ENCODE data around the gene LYPD6B.

Gene LYPD6B

DNA sequence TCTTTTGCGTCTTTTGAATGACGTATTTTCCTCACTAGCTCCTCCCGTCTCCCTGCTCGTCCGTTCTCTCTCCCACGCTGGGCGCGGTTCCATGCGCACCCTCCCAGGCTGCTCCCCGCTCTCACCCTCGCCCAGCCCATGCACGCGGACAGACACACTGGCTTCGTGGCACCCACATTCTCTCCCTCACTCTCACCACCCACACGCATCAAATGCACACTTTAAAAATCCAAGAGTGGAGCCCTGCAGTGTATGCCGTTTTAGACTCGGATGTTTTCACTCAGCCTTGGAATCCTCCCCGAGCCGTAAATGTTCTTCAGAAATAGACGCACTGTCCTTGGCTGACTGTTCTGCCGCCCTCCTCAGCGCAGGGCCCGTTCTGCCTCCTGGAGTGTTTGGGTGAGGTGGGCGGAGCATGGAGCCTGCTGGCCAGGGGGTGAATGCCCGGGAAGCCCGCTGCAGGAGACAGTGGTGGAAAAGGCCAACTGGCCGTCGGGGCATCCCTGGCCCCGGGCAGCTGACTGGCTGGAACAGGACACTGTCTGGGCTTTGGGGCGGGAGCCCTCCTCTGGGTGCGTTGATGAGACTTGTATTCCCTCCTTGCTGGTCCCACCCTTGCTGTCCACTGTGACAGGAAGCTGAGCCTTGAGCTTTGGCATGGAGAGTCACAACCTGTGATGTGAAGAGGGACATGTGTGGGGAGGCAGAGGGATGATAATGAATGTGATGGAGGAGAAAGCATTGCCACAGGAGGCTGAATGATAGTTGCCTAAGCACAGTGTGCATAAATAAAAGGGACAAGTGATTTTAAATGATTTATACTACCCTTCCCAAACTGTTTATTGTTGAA is 35.4 kb upstream of the LYPD6B start:
- H3K36me3 Mint-ChIP-seq (ENCODE audit: low read depth) = peaks cover 11% of the 10 kb centered on the region
- H3K27me3 Mint-ChIP-seq (ENCODE audit: low read depth) = no peaks in the 10 kb centered on the region
- peaks cover 1% of the 10 kb centered on the region for H3K4me1 Mint-ChIP-seq (ENCODE audit: low read depth)
- no peak overlapping the region for H3K27ac Mint-ChIP-seq
- no peak overlapping the region for H3K4me3 Mint-ChIP-seq
- H3K9me3 Mint-ChIP-seq = no peaks in the 10 kb centered on the region

DNA sequence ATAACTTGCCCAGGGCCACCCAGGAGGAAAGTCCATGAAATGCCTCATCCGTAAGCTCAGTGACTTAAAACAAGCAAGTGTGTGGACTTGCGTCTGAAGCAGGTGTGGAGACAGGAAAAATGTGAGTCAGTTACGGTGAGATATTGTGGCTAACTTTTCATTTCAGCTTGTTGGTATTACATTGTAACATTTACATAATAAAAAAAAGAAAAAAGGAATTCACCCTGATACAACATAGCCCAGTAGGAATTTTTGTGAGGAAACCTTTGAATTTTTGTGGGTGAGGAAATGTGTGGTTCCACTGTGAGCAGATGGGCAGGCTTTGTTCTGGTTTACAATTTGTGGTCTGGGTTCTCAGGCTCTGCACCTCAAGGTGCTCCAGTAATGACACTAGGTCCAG is 33.7 kb upstream of the LYPD6B start:
- Mint-ChIP-seq H3K27me3 (ENCODE audit: low read depth) (no peaks in the 10 kb centered on the region), H3K9me3 (no peaks in the 10 kb centered on the region), H3K4me1 (ENCODE audit: low read depth) (no peaks in the 10 kb centered on the region), H3K27ac (no peak overlapping the region), H3K36me3 (ENCODE audit: low read depth) (peaks cover 9% of the 10 kb centered on the region), H3K4me3 (no peak overlapping the region)

DNA sequence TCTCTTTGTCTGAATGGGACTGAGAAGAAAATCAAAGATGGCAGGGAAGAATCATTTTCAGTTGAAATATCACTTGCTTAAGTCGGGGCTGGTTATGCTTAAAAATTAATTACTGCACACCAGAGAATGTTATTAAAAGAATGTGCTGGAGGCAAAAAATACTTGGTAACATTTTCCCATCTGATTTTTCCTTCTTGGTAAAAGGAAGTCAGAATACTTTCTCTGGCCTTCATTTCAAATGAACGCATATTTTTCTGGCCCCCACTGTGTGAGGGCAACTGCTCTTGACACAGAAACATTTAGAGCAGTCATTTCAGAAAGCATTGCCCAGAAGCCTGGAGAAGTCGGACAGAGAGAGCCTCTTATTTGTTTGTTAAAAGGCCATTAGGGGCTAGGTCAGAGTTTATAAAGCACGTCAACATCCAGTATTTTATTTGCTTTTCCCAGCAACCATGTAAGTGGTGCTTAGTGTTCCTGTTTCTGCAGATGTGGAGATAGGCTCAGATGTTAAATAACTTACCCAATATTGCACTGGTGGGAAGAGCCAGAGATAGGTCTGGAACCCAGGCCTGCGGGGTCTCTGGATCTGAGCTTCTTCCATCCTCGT is 32.9 kb upstream of the LYPD6B start:
- Mint-ChIP-seq H3K4me3 (no peak overlapping the region), H3K9me3 (no peaks in the 10 kb centered on the region), H3K27me3 (ENCODE audit: low read depth) (no peaks in the 10 kb centered on the region), H3K36me3 (ENCODE audit: low read depth) (peaks cover 9% of the 10 kb centered on the region), H3K27ac (no peak overlapping the region), H3K4me1 (ENCODE audit: low read depth) (no peaks in the 10 kb centered on the region)

DNA sequence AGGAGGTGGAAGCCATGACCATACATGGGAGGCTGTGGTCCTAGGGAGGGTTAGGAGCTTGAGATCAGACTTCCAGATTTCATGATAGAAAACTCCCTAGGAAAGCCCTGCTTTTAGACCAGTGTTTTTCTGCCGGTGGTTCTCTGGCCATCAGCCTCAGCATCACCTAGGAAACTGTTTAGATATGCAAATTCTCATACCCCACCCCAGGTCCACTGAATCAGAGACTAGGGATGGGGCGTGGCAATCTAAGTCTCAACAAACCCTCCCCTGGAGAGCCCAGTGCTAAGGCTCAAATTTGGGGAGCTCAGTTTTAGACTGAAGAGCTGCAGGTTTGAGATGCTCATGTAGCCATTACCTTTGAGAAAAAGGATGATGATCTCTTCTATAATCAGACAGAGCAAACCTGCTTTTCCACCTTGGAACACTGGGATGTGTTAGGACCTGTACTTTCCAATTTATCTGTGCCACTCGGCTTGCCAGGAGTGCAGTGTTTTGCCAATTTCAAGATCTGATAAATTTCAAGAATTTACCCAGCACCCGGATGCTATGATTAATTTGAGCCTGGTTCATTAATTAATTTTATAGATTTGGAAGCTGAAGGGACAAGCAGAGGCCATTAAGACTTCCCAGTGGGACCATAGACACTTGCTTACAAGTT is 31.5 kb upstream of the LYPD6B start:
- Mint-ChIP-seq H3K27ac (no peak overlapping the region), H3K4me3 (no peak overlapping the region), H3K9me3 (no peaks in the 10 kb centered on the region), H3K36me3 (ENCODE audit: low read depth) (peaks cover 8% of the 10 kb centered on the region), H3K4me1 (ENCODE audit: low read depth) (no peaks in the 10 kb centered on the region), H3K27me3 (ENCODE audit: low read depth) (no peaks in the 10 kb centered on the region)

DNA sequence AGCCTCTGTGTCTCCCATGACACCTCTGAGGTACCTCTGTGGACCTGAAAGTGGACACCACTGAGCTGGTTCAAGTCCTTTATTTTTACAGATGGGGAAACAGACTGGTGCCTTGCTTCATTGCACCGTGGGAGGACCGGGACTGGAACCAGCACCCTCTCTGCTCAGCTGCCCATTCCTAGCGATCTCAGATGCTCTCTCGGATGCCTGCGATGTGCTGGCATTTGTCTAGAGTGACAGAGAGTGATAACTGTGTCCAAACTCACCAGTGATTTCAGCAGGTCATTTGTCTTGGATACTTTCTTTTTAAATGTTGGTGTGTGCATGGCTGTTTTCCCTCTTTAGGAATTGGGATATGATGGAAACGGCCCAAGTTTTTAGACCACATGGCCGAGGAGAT is 30.1 kb upstream of the LYPD6B start:
- Mint-ChIP-seq H3K27ac (no peak overlapping the region), H3K9me3 (no peaks in the 10 kb centered on the region), H3K4me1 (ENCODE audit: low read depth) (no peaks in the 10 kb centered on the region), H3K27me3 (ENCODE audit: low read depth) (no peaks in the 10 kb centered on the region), H3K4me3 (no peak overlapping the region), H3K36me3 (ENCODE audit: low read depth) (peaks cover 6% of the 10 kb centered on the region)

DNA sequence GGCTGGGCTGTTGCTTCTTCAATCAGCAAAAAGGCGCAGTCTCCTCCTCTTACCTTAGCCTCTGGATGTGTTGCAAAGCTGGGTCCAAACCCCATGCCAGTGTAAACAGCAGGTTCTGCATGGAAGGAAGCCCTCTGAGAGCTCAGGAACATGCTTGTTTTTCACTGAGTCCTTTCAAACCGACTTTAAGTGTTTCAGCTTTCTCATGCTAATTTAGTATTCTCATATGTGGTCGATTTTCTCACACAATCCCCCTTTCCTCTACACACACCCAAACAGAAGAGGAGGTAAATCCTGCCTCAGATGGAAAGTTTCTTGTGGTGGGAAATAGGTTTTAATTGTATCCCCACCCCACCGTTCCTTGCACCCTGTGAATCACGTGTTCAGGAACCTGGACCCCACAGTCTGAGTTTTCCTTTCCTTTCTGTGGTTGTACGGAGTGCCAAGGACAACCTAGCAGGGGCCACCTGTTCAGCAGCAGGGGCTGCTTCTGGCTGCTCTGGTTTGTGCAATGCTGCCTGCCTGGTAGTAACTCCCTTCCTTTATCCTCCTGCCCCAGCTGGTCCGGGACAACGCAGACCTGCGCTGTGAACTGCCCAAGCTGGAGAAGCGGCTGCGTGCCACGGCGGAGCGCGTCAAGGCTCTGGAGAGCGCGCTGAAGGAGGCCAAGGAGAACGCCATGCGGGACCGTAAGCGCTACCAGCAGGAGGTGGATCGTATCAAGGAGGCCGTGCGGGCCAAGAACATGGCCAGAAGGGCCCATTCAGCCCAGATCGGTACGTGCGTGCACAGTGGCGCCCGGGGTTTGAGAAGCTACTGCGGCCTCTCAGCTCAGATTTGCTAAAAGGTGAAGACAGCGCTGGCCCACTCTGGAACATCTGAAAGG is 28.7 kb upstream of the LYPD6B start:
- no peaks in the 10 kb centered on the region for H3K27me3 Mint-ChIP-seq (ENCODE audit: low read depth)
- H3K36me3 Mint-ChIP-seq (ENCODE audit: low read depth) = peaks cover 6% of the 10 kb centered on the region
- H3K4me1 Mint-ChIP-seq (ENCODE audit: low read depth) = no peaks in the 10 kb centered on the region
- H3K9me3 Mint-ChIP-seq = no peaks in the 10 kb centered on the region
- H3K4me3 Mint-ChIP-seq = no peak overlapping the region
- no peak overlapping the region for H3K27ac Mint-ChIP-seq

DNA sequence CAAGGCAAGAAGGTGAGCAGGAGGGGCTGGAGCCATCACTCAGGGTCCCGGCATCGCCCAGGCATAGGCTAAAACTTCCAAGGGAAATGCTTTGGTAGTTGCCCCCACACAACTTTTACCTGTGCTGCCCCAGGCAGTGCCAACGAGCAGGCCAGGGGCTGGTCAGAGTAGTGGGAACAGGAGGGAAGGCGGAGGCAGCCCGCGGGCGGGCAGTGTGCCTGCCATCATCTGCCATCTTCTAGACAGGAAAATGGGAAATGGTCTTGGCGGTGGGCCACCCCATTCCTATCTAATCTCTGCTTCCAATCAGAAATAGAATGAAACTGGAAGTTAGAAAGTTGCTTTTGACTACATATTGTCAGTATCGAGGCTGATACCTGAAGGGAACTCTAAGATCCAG is 26.0 kb upstream of the LYPD6B start:
- no peaks in the 10 kb centered on the region for H3K27me3 Mint-ChIP-seq (ENCODE audit: low read depth)
- H3K36me3 Mint-ChIP-seq (ENCODE audit: low read depth) = peaks cover 6% of the 10 kb centered on the region
- H3K27ac Mint-ChIP-seq = no peak overlapping the region
- H3K4me3 Mint-ChIP-seq = no peak overlapping the region
- H3K4me1 Mint-ChIP-seq (ENCODE audit: low read depth) = peaks cover 7% of the 10 kb centered on the region
- H3K9me3 Mint-ChIP-seq = no peaks in the 10 kb centered on the region

DNA sequence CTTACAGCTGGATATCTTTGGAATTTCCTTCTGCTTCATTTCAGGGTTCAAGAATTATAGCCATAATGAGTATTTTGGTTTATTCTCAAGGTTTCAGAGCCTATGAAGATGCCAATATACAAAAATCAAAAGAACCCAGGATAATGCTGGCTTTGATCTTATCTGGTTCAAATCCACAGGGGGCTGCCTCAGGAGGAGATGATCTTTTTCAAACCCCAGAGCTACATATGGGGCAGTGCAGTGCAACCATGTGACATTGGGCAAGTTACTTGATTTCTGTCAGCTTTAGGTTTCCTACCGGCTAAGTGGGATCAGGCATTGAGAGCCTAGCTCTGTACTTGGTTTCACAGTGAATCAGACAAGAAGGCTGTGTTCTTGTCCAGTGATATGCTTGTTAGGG is 23.0 kb upstream of the LYPD6B start:
- H3K27ac Mint-ChIP-seq = no peak overlapping the region
- peaks cover 6% of the 10 kb centered on the region for H3K36me3 Mint-ChIP-seq (ENCODE audit: low read depth)
- no peak overlapping the region for H3K4me3 Mint-ChIP-seq
- peaks cover 7% of the 10 kb centered on the region for H3K4me1 Mint-ChIP-seq (ENCODE audit: low read depth)
- H3K9me3 Mint-ChIP-seq = no peaks in the 10 kb centered on the region
- H3K27me3 Mint-ChIP-seq (ENCODE audit: low read depth) = no peaks in the 10 kb centered on the region

DNA sequence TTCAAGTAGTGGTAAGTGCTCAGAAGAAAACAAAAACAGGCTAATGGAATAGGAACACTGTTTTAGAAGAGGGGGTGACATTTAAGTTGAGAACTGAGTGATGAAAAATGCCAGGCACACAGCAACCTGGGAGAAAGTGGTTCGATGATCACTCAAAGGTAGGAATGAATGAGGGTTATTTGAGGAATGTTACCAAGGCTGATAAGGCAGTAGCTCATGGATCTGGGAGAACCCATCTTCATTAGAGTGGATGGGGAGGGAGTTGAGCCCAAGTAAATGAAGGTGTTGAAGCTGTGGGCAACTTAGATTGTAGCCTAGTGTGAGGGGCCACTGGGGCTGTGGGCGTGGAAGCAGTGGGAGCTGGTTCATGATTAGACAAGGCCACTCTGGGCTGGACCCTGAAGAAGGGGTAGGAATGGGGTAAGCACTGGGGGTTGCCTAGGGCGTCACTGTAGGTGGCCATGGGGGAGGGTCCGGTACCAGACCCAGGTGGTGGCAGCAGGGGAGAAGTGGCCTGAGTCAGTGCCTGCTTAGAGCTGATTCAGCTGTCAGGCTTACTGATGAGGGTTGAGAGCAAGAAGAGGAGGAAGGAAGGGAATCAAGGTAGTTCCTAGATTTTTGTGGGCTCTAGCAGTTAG is 22.5 kb upstream of the LYPD6B start:
- Mint-ChIP-seq H3K27ac (no peak overlapping the region), H3K4me1 (ENCODE audit: low read depth) (peaks cover 7% of the 10 kb centered on the region), H3K27me3 (ENCODE audit: low read depth) (no peaks in the 10 kb centered on the region), H3K4me3 (no peak overlapping the region), H3K36me3 (ENCODE audit: low read depth) (peaks cover 6% of the 10 kb centered on the region), H3K9me3 (no peaks in the 10 kb centered on the region)

DNA sequence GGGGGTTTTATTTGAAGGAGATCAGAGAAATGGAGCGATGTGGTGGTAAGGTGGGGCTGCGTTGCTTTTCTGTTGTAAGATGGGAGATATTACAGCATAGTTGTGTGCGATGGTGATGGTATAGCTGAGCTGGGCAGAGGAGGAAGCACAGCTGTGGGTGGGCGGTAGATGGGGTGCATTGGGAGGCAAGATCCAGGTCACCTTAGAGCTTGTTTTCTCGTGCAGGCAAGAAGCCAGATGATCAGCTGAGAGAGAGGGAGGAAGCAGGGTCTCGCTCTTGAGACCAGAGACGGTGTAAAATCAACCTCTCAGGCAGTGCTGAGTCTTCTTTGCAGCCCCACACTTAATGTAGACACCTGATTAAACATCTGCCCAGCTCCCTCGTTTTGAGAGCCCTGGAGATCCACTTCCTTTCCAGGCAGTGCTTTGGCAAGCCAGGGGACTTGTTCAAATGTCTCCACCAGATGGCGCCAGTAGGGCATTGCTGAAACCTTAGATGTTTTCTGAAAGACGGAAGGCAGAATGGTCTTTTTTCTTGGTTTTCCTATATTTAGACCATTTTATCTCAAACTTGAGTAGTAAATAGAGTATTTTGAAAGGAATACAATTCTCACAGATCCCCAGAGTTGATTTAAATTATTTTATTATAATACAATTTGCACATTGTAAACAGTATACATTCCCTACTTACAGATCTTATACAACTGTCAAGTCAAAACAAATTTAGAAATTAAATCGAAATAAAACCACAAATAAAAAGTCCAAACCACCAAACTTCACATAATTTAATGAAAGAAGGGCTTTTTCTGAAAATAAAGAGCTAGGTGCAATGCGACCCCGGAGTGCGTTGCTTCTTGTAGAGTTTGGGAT is 21.1 kb upstream of the LYPD6B start:
- Mint-ChIP-seq H3K9me3 (no peaks in the 10 kb centered on the region), H3K36me3 (ENCODE audit: low read depth) (no peaks in the 10 kb centered on the region), H3K27me3 (ENCODE audit: low read depth) (no peaks in the 10 kb centered on the region), H3K4me3 (no peak overlapping the region), H3K27ac (no peak overlapping the region), H3K4me1 (ENCODE audit: low read depth) (peaks cover 7% of the 10 kb centered on the region)

DNA sequence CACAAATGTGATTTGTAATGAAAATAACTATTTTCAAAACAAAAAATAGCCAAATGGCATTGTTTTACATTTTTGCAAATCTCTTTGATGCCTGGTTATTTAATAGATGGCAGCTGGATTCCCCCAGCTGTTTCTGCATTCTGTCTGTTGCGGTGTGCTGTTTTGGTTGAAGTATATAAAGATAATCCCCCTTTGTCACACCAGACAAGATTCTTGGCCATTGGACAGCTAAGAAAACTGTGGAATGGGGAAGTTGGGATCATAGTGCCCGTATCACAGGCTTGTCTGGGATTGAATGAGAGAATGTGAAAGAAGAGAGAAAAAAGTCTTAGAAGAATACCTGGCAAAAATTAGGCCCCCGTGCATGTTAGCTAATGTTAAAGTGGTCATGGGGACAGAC is 19.5 kb upstream of the LYPD6B start:
- Mint-ChIP-seq H3K27me3 (ENCODE audit: low read depth) (no peaks in the 10 kb centered on the region), H3K27ac (no peak overlapping the region), H3K4me1 (ENCODE audit: low read depth) (peaks cover 7% of the 10 kb centered on the region), H3K36me3 (ENCODE audit: low read depth) (peaks cover 2% of the 10 kb centered on the region), H3K4me3 (no peak overlapping the region), H3K9me3 (no peaks in the 10 kb centered on the region)

DNA sequence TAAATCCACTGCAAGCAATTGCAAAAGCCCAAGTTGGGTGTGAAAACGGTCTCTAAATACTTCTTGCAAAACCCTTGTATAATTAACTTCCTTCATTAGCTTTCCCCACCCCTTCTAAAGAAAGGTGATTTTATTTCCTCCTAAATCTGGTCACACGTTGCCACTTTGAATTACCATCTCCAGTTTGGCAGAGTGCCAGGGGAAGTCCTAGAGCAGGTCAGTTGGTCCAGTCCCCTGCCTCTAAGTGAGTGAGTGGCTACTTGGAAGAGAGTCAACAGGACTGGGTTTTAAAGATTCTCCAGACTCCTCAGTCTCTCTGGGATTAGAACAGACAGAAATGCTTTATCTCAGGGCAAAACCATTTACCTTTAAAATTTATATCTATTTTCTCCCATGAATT is 18.7 kb upstream of the LYPD6B start:
- Mint-ChIP-seq H3K4me3 (no peak overlapping the region), H3K9me3 (no peaks in the 10 kb centered on the region), H3K36me3 (ENCODE audit: low read depth) (peaks cover 2% of the 10 kb centered on the region), H3K27ac (peak overlapping the region; percentile 29), H3K27me3 (ENCODE audit: low read depth) (no peaks in the 10 kb centered on the region), H3K4me1 (ENCODE audit: low read depth) (peaks cover 7% of the 10 kb centered on the region)

DNA sequence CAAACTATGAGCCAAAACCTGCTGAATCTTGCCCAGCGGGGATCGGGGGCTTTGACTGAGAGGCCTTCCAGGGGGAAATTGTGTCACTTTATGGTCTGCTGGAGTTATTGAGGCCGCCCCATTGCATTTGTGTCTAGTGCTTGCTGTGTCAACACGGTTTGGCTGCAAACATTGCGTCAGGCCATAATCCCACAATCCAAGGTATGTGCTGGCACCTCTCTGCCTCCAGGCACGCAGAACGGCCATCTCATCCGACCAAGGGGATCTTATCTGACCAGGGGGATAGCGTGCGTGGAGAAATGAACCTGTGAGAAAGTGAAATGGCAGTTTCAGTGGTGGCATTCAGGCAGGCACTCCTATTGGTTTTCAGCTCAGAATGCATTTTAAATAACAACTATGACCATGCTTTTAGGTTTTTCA is 18.1 kb upstream of the LYPD6B start:
- Mint-ChIP-seq H3K4me3 (no peak overlapping the region), H3K36me3 (ENCODE audit: low read depth) (peaks cover 2% of the 10 kb centered on the region), H3K27ac (no peak overlapping the region), H3K4me1 (ENCODE audit: low read depth) (peaks cover 7% of the 10 kb centered on the region), H3K27me3 (ENCODE audit: low read depth) (no peaks in the 10 kb centered on the region), H3K9me3 (no peaks in the 10 kb centered on the region)

Data from T-helper 1 cell treated with Interleukin-12 subunit alpha and Interleukin-12 subunit beta and Interleukin-4 antibody, amounts not matched to agents 30 μg/mL and 1 μg/mL, for 36 hours (primary cell).